ENCODE measurements around the gene TCAP.

The TCAP gene

DNA sequence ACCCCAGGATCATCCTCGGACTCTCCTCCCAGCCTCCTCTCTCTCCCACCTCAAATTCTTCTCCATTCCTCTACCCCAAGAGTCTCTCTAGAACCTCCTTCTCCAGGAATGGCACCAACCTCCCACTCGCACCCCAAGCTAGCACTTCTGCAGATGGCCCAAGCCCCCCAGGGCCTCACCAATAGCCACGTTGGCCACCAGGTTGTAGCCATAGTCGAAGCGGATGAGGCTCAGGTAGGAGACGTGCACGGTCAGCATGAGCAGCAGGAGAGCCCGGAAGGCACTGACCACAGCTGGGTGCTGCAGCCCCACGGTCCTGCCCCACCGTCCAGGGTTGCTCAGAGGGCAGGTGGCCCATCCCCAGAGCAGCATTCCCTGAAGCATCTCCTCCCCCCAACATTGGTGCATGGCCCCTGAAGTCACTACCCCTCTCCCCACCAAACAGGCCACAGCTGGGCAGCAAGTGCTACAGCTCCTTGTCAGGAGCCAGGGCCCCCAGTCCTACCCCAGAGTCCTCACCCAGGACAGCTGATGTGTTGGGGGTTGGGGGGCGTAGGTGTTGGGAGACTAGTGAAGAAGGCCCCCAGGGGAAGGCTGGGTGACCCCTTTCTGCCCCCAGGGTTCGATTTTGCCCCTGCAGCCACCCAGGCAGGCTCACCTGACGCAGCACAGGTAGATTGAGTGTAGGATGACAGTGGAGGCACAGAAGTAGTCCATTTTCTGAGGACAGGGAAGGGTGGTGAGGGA is 8.4 kb downstream of the TCAP start:
- no peak overlapping the region for H3K4me3 ChIP-seq (ENCODE audit: low read depth, low read length)
- WGBS (ENCODE audit: extremely low coverage, insufficient coverage, insufficient read length), result no CpG with 5 or more reads among the region's 13 CpGs

GRCh38 chr17:39674179-39674578 is 9.0 kb downstream of the TCAP start:
- no peak overlapping the region for H2BK12ac ChIP-seq (ENCODE audit: low read length)
- peaks cover 13 to 15% of the 10 kb centered on the region in 2 experiments for H3K4me1 ChIP-seq (ENCODE audit: control insufficient read depth in 1 of 2, insufficient read depth in 2 of 2, low read length in 2 of 2)
- H3K9ac ChIP-seq (ENCODE audit: low read length), result no peak overlapping the region
- H4K91ac ChIP-seq (ENCODE audit: low read depth, low read length), result peak overlapping the region; percentile 20
- no peak overlapping the region for H3K27ac ChIP-seq (ENCODE audit: low read depth, low read length)
- no peaks in the 10 kb centered on the region for H3K36me3 ChIP-seq (ENCODE audit: control insufficient read depth in 1 of 2, insufficient read depth in 2 of 2, low read length in 2 of 2)
- H3K4me2 ChIP-seq (ENCODE audit: low read length), result no peak overlapping the region
- no peak overlapping the region for H3K4me3 ChIP-seq (ENCODE audit: low read depth, low read length)
- H2BK5ac ChIP-seq (ENCODE audit: low read depth, low read length, poor library complexity), result no peak overlapping the region
- peaks cover 5% of the 10 kb centered on the region for H3K79me1 ChIP-seq (ENCODE audit: low read length)
- no peak for DNase-seq
- no peak overlapping the region for H2AK5ac ChIP-seq (ENCODE audit: low read length)
- H3K18ac ChIP-seq (ENCODE audit: low read length), result no peak overlapping the region
- no peaks in the 10 kb centered on the region for H3K79me2 ChIP-seq (ENCODE audit: control insufficient read depth, insufficient read depth, low read length, poor library complexity)
- no peak overlapping the region for H3K4ac ChIP-seq (ENCODE audit: low read depth, low read length)
- no CpG with 5 or more reads among the region's 5 CpGs for WGBS (ENCODE audit: extremely low coverage, insufficient coverage, insufficient read length)
- H2AFZ ChIP-seq (ENCODE audit: insufficient read depth, low read length, poor library complexity), result peak overlapping the region; percentile 8
- peak overlapping the region; percentile 17 for H4K8ac ChIP-seq (ENCODE audit: low read depth, low read length)
- no peak overlapping the region for H4K12ac ChIP-seq (ENCODE audit: low read depth, low read length)
- no peak overlapping the region for H3K14ac ChIP-seq (ENCODE audit: low read length)
- no peak overlapping the region for H2BK120ac ChIP-seq (ENCODE audit: insufficient read depth, low read length, poor library complexity)
- no peak overlapping the region for H3K23ac ChIP-seq (ENCODE audit: low read length)
- peaks cover 2% of the 10 kb centered on the region for H3K9me3 ChIP-seq (ENCODE audit: insufficient read depth, low read depth, low read length)
- peaks cover 4% of the 10 kb centered on the region for H3K27me3 ChIP-seq (ENCODE audit: insufficient read depth, low read length)

More for the DNA sequence above, 8.4 kb downstream of the TCAP start:
- no peaks in the 10 kb centered on the region for H3K36me3 ChIP-seq (ENCODE audit: control insufficient read depth in 1 of 2, insufficient read depth in 2 of 2, low read length in 2 of 2)
- peaks cover 5% of the 10 kb centered on the region for H3K27me3 ChIP-seq (ENCODE audit: insufficient read depth, low read length)
- H3K9ac ChIP-seq (ENCODE audit: low read length), result no peak overlapping the region
- no peak overlapping the region for H3K4me2 ChIP-seq (ENCODE audit: low read length)
- H2BK5ac ChIP-seq (ENCODE audit: low read depth, low read length, poor library complexity), result no peak overlapping the region
- no peak overlapping the region for H2BK12ac ChIP-seq (ENCODE audit: low read length)
- no peak overlapping the region for H4K12ac ChIP-seq (ENCODE audit: low read depth, low read length)
- no peak overlapping the region for H3K23ac ChIP-seq (ENCODE audit: low read length)
- H2BK120ac ChIP-seq (ENCODE audit: insufficient read depth, low read length, poor library complexity), result no peak overlapping the region
- no peak overlapping the region for H3K18ac ChIP-seq (ENCODE audit: low read length)
- no peak overlapping the region for H3K14ac ChIP-seq (ENCODE audit: low read length)
- no peak overlapping the region for H3K4ac ChIP-seq (ENCODE audit: low read depth, low read length)
- no peak overlapping the region for H4K8ac ChIP-seq (ENCODE audit: low read depth, low read length)
- no peak overlapping the region for H3K27ac ChIP-seq (ENCODE audit: low read depth, low read length)
- no peaks in the 10 kb centered on the region for H3K79me2 ChIP-seq (ENCODE audit: control insufficient read depth, insufficient read depth, low read length, poor library complexity)
- H3K9me3 ChIP-seq (ENCODE audit: insufficient read depth, low read depth, low read length), result peaks cover 2% of the 10 kb centered on the region
- H2AFZ ChIP-seq (ENCODE audit: insufficient read depth, low read length, poor library complexity), result no peak overlapping the region
- peaks cover 13 to 15% of the 10 kb centered on the region in 2 experiments for H3K4me1 ChIP-seq (ENCODE audit: control insufficient read depth in 1 of 2, insufficient read depth in 2 of 2, low read length in 2 of 2)
- H2AK5ac ChIP-seq (ENCODE audit: low read length), result no peak overlapping the region
- H3K79me1 ChIP-seq (ENCODE audit: low read length), result peaks cover 5% of the 10 kb centered on the region
- no peak overlapping the region for H4K91ac ChIP-seq (ENCODE audit: low read depth, low read length)
- no peak for DNase-seq

DNA sequence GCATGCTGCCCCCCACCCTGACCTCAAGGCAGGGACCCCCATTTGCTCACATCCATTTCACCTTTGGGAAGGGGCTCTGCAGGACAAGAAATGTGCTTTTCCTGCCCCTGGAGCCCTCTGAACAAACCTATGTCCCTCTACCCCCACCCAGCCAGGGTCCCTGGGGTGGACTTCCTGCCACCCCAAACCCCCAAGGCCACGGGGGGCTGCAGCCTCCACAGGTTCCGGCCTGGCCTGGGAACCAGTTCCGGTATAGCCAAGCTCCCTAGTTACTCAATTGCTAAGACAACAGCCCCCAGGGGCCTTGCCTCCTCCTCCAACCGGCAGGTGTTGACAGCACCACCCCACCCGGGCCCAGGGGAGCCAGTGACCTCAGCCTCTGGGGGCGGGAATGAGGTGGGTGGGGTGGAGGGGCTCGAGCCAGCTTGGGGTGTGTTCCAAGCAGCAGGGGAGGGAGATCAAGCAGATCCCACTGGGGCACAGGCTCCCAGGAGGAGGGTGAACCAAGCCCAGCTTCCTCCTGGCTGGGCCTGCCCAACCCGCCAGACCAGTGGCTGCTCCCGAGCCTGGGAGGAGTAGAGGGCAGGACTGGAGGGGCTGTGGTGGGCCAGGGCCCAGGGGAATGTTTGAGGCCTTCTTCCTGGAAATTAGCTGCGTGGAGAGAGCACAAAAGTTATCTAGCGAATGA is 9.7 kb downstream of the TCAP start:
- Histone ChIP-seq H4K12ac (ENCODE audit: low read depth, low read length) (no peak overlapping the region), H3K36me3 (ENCODE audit: control insufficient read depth in 1 of 2, insufficient read depth in 2 of 2, low read length in 2 of 2) (no peaks in the 10 kb centered on the region), H3K18ac (ENCODE audit: low read length) (peak overlapping the region; percentile 22), H2BK5ac (ENCODE audit: low read depth, low read length, poor library complexity) (no peak overlapping the region), H3K4me3 (ENCODE audit: low read depth, low read length) (no peak overlapping the region), H3K27ac (ENCODE audit: low read depth, low read length) (no peak overlapping the region), H2BK120ac (ENCODE audit: insufficient read depth, low read length, poor library complexity) (no peak overlapping the region), H3K4me2 (ENCODE audit: low read length) (no peak overlapping the region), H2BK12ac (ENCODE audit: low read length) (no peak overlapping the region), H3K4me1 (ENCODE audit: control insufficient read depth in 1 of 2, insufficient read depth in 2 of 2, low read length in 2 of 2) (peaks cover 13 to 15% of the 10 kb centered on the region in 2 experiments), H3K79me1 (ENCODE audit: low read length) (peaks cover 5% of the 10 kb centered on the region), H3K4ac (ENCODE audit: low read depth, low read length) (no peak overlapping the region), H3K23ac (ENCODE audit: low read length) (no peak overlapping the region), H2AFZ (ENCODE audit: insufficient read depth, low read length, poor library complexity) (peak overlapping the region; percentile 8), H3K14ac (ENCODE audit: low read length) (no peak overlapping the region), H3K9ac (ENCODE audit: low read length) (no peak overlapping the region), H3K79me2 (ENCODE audit: control insufficient read depth, insufficient read depth, low read length, poor library complexity) (no peaks in the 10 kb centered on the region), H3K27me3 (ENCODE audit: insufficient read depth, low read length) (no peaks in the 10 kb centered on the region), H4K8ac (ENCODE audit: low read depth, low read length) (peak overlapping the region; percentile 64), H3K9me3 (ENCODE audit: insufficient read depth, low read depth, low read length) (peaks cover 2% of the 10 kb centered on the region), H2AK5ac (ENCODE audit: low read length) (no peak overlapping the region), H4K91ac (ENCODE audit: low read depth, low read length) (peak overlapping the region; percentile 64)
- WGBS (ENCODE audit: extremely low coverage, insufficient coverage, insufficient read length), result no CpG with 5 or more reads among the region's 11 CpGs
- peak in 1 of 2 donors; percentile 29 for DNase-seq

DNA sequence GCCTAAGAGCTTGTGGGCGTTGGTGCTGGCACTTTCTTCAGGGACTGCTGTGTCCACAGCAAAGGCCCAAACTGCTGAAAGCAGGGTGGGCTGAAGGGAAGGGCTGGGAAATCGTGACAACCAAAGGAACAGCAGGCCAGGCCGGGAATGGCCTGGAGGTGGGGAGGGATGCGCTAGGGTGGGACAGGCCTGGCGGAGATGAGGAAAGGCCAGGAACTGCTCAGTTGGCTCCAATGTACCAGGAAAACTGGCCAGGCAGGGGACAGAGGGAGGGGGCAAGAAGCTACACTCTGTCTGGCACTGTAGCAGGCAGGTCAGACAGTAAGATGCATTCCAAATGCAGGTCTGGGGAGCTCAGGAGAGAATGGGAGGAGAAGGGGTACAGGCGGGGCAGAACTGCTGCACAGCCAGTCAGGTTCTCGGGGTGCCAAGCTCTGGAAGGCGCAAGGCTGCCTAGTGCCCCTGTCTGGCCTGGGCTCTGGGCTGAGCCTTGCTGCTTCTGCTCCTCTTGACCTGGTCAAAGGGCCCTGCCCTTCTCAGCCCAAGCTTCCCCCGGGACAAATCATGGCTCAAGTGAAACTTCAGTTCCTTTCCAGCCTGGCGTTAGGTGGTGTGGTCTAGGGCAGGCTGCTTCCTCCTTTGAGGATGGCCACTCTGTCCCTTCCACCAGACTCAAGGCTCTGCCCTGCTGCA is 10.4 kb downstream of the TCAP start:
- no peak for DNase-seq
- H3K4me2 ChIP-seq (ENCODE audit: low read length), result no peak overlapping the region
- H3K36me3 ChIP-seq (ENCODE audit: control insufficient read depth in 1 of 2, insufficient read depth in 2 of 2, low read length in 2 of 2), result no peaks in the 10 kb centered on the region
- H4K8ac ChIP-seq (ENCODE audit: low read depth, low read length), result peak overlapping the region; percentile 64
- H3K18ac ChIP-seq (ENCODE audit: low read length), result no peak overlapping the region
- no peak overlapping the region for H2BK5ac ChIP-seq (ENCODE audit: low read depth, low read length, poor library complexity)
- no peak overlapping the region for H3K23ac ChIP-seq (ENCODE audit: low read length)
- H2BK12ac ChIP-seq (ENCODE audit: low read length), result peak overlapping the region; percentile 8
- no peak overlapping the region for H3K27ac ChIP-seq (ENCODE audit: low read depth, low read length)
- no peak overlapping the region for H2AFZ ChIP-seq (ENCODE audit: insufficient read depth, low read length, poor library complexity)
- no peak overlapping the region for H3K4me3 ChIP-seq (ENCODE audit: low read depth, low read length)
- WGBS (ENCODE audit: extremely low coverage, insufficient coverage, insufficient read length), result no CpG with 5 or more reads among the region's 10 CpGs
- H3K4ac ChIP-seq (ENCODE audit: low read depth, low read length), result peak overlapping the region; percentile 8
- no peak overlapping the region for H2BK120ac ChIP-seq (ENCODE audit: insufficient read depth, low read length, poor library complexity)
- H3K14ac ChIP-seq (ENCODE audit: low read length), result peak overlapping the region; percentile 37
- H3K79me2 ChIP-seq (ENCODE audit: control insufficient read depth, insufficient read depth, low read length, poor library complexity), result no peaks in the 10 kb centered on the region
- no peak overlapping the region for H3K9ac ChIP-seq (ENCODE audit: low read length)
- H4K12ac ChIP-seq (ENCODE audit: low read depth, low read length), result no peak overlapping the region
- H3K27me3 ChIP-seq (ENCODE audit: insufficient read depth, low read length), result no peaks in the 10 kb centered on the region
- H3K79me1 ChIP-seq (ENCODE audit: low read length), result peaks cover 5% of the 10 kb centered on the region
- H3K9me3 ChIP-seq (ENCODE audit: insufficient read depth, low read depth, low read length), result peaks cover 2% of the 10 kb centered on the region
- peak overlapping the region; percentile 27 for H2AK5ac ChIP-seq (ENCODE audit: low read length)
- H3K4me1 ChIP-seq (ENCODE audit: control insufficient read depth in 1 of 2, insufficient read depth in 2 of 2, low read length in 2 of 2), result peaks cover 13 to 15% of the 10 kb centered on the region in 2 experiments
- H4K91ac ChIP-seq (ENCODE audit: low read depth, low read length), result peak overlapping the region; percentile 64
